ENCODE measurements around the gene PPP1R7.

DNA sequence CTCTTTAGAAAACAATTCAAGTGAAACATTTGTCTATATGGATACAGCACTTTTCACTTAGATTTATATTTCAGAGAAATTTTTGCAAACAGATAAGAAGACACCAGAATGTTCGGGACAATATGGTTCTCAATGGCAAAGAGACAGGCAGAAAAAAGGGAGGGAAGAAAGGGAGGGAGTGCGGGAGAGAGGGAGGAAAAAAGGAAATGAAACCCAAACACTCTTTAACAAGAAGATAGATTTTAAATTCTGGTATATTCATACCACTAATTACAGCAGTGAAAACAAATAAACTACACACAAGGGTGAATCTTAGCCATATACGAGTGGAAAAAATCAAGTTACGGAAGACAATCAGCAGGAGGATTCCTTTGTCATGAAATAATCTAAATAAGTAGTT, 4.0 kb upstream of the PPP1R7 start:
- TF ChIP-seq, protein P1, sequence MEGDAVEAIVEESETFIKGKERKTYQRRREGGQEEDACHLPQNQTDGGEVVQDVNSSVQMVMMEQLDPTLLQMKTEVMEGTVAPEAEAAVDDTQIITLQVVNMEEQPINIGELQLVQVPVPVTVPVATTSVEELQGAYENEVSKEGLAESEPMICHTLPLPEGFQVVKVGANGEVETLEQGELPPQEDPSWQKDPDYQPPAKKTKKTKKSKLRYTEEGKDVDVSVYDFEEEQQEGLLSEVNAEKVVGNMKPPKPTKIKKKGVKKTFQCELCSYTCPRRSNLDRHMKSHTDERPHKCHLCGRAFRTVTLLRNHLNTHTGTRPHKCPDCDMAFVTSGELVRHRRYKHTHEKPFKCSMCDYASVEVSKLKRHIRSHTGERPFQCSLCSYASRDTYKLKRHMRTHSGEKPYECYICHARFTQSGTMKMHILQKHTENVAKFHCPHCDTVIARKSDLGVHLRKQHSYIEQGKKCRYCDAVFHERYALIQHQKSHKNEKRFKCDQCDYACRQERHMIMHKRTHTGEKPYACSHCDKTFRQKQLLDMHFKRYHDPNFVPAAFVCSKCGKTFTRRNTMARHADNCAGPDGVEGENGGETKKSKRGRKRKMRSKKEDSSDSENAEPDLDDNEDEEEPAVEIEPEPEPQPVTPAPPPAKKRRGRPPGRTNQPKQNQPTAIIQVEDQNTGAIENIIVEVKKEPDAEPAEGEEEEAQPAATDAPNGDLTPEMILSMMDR (IDR thresholded peaks at IDR 0.05 in 8 of 11, conservative IDR thresholded peaks at IDR 0.05 in 3 of 11): no peak
- TF ChIP-seq POLR2A (IDR thresholded peaks at IDR 0.05): no peak
- TF ChIP-seq POLR2AphosphoS5 (IDR thresholded peaks at IDR 0.05): no peak
